Tibial nerve (tissue), 4 donors: ENCODE data around the gene JKAMP.

Source experiments
- EP300 ChIP-seq, 2 donors: sonication (generic); formaldehyde crosslinking; IDR thresholded peaks; one replicate each; pipeline ENCODE4 v1.6.1; 2017; ENCODE audit warnings: antibody characterized with exemption in 2 of 2, mild to moderate bottlenecking in 1 of 2
- POLR2A ChIP-seq, 2 donors: fragments of 450-650 bp; IDR thresholded peaks; one replicate each; pipeline ENCODE4 v1.6.1; 2017; ENCODE audit warnings: antibody characterized with exemption in 2 of 2, mild to moderate bottlenecking in 2 of 2, moderate library complexity in 2 of 2
- TF ChIP-seq, protein P1 (sequence below), 5 experiments: fragments of 200-600 bp in 3 of 5; fragments of 450-650 bp in 2 of 5; sonication (generic) in 3 of 5; IDR thresholded peaks; one replicate each; pipeline ENCODE4 v1.5.1; 2016 to 2019; ENCODE audit warnings: antibody characterized with exemption in 5 of 5, mild to moderate bottlenecking in 3 of 5, moderate library complexity in 2 of 5

DNA sequence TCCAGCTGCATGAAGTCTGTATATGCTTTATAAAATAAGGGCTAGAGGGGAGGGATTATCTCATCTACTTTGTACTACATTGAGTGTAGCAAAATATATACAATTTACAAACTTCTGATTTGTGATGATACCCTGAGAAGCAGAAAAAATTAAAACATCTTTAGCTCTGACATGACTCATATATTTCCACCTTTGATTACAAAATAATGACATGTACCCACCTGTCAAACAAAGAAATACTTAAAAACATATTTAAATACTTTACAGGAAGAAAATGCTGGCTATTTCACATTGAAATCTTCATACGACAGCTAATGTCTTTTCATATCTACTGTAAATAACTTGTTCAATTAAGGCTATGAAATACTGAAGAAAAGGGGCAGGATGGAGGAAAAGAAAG lies 22.4 kb upstream of the JKAMP start:
- TF ChIP-seq EP300 (IDR thresholded peaks at IDR 0.05), result no peak
- TF ChIP-seq, protein P1, sequence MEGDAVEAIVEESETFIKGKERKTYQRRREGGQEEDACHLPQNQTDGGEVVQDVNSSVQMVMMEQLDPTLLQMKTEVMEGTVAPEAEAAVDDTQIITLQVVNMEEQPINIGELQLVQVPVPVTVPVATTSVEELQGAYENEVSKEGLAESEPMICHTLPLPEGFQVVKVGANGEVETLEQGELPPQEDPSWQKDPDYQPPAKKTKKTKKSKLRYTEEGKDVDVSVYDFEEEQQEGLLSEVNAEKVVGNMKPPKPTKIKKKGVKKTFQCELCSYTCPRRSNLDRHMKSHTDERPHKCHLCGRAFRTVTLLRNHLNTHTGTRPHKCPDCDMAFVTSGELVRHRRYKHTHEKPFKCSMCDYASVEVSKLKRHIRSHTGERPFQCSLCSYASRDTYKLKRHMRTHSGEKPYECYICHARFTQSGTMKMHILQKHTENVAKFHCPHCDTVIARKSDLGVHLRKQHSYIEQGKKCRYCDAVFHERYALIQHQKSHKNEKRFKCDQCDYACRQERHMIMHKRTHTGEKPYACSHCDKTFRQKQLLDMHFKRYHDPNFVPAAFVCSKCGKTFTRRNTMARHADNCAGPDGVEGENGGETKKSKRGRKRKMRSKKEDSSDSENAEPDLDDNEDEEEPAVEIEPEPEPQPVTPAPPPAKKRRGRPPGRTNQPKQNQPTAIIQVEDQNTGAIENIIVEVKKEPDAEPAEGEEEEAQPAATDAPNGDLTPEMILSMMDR (IDR thresholded peaks at IDR 0.05), result no peak
- TF ChIP-seq POLR2A (IDR thresholded peaks at IDR 0.05), result no peak
